GM12801 (cell line): Measurements from ENCODE around the gene RPL9.

Experiments used
- CTCF ChIP-seq: IDR thresholded peaks from one replicate; pipeline ENCODE4 v1.5.1; 2011; ENCODE audit warnings: control low read depth; ENCODE audit not compliant: insufficient read length; ENCODE audit errors: extremely low read depth

Gene RPL9

GRCh38 chr4:39494354-39494753, 35.6 kb upstream of the RPL9 start:
- TF ChIP-seq CTCF: no peak

- TF ChIP-seq CTCF: no peak
Observed at GRCh38 chr4:39490322-39490721, 31.6 kb upstream of the RPL9 start.

DNA sequence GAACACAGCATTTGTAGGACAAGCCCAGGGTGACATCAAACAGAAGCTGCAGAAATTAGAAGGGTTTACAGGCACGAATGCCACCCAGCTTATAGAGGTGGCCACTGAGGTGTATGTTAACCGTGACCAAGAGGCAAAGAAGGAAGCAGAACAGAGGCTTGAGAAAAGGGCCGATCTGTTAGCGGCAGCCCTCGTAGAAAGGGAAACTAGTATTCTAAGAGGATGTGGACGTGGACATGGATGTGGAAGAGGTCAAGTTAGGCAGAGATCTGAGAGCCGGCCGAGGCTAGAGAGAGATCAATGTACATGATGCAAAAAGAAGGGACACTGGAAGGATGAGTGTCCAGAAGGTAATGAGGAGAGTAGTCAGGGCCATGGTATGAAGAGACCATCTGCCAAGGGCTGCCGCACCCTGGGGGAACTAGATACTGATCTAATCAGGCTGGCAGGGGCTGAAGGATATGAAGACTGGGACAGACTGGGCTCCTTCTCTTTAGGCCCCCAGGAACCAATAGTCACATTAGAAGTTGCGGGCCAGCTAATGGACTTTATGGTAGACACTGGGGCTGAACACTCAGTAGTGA, 27.6 kb upstream of the RPL9 start:
- TF ChIP-seq CTCF: no peak

GRCh38 chr4:39484582-39485272, 26.0 kb upstream of the RPL9 start:
- no peak for TF ChIP-seq CTCF

DNA sequence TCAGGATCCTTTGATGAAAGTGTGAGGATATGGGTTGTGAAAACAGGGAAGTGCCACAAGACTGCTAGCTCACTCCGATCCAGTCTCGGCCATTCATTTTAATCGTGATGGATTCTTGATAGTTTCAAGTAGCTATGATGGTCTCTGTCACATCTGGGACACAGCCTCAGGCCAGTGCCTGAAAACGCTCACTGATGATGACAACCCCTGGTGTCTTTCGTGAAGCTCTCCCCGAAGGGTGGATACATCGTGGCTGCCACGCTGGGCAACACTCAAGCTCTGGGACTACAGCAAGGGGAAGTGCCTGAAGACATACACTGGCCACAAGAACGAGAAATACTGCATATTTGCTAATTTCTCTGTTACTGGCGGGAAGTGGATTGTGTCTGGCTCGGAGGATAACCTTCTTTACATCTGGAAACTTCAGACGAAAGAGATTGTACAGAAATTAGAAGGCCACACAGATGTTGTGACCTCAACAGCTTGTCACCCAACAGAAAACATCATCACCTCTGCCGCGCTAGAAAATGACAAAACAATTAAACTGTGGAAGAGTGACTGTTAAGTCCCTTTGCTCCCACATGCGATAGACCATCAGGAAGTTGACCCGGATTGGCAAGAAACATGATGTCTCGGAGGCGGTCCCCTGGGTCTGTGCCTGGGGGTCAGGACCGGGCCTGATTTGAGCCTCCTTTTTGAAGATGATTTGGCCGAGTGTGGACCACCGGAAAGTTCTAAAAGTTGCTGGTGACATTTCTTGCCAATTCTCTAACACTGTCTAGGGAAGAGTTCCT, 22.4 kb upstream of the RPL9 start:
- TF ChIP-seq CTCF: no peak

- TF ChIP-seq CTCF: no peak
Observed at GRCh38 chr4:39480251-39480650, 21.5 kb upstream of the RPL9 start.

- TF ChIP-seq CTCF: no peak
Observed at GRCh38 chr4:39476187-39476895, 17.6 kb upstream of the RPL9 start.
